Midbrain (tissue), 1 donor: ENCODE results near the gene DNM1L.

Experiments used
- DNase-seq: peaks from one replicate; lab custom pipeline; 2025; lab: John Stamatoyannopoulos, UW

DNM1L gene

GRCh38 chr12:32679091-32679919 lies at the start of gene DNM1L:
TSS of gene DNM1L (plus strand) at chr12:32679301. CDS start at chr12:32679364, 63 bp downstream.
- peak; percentile 97 for DNase-seq

GRCh38 chr12:32641287-32641901 lies 37.7 kb upstream of the DNM1L start:
- no peak for DNase-seq

- DNase-seq, result no peak
Observed at GRCh38 chr12:32644431-32644830, 34.7 kb upstream of the DNM1L start.

- DNase-seq, result no peak
Observed at GRCh38 chr12:32647275-32647674, 31.8 kb upstream of the DNM1L start.

- DNase-seq, result no peak
Observed at GRCh38 chr12:32650508-32650907, 28.6 kb upstream of the DNM1L start.

- DNase-seq, result no peak
Observed at GRCh38 chr12:32651151-32651955, 27.7 kb upstream of the DNM1L start.

GRCh38 chr12:32651956-32652210 lies 27.2 kb upstream of the DNM1L start:
- no peak for DNase-seq

GRCh38 chr12:32659908-32660440 lies 19.1 kb upstream of the DNM1L start:
- DNase-seq, result no peak

GRCh38 chr12:32661706-32662105 lies 17.4 kb upstream of the DNM1L start:
- no peak for DNase-seq

GRCh38 chr12:32662665-32663064 lies 16.4 kb upstream of the DNM1L start:
- DNase-seq, result no peak

GRCh38 chr12:32666018-32666417 lies 13.1 kb upstream of the DNM1L start:
- DNase-seq, result no peak

GRCh38 chr12:32669584-32669983 lies 9.5 kb upstream of the DNM1L start:
- no peak for DNase-seq

- peak; percentile 68 for DNase-seq
Observed at GRCh38 chr12:32671930-32672780, 6.9 kb upstream of the DNM1L start.

GRCh38 chr12:32679920-32680237 lies 778 bp downstream of the DNM1L start:
- DNase-seq, result peak; percentile 45

GRCh38 chr12:32680787-32681186 lies 1.7 kb downstream of the DNM1L start:
- no peak for DNase-seq

GRCh38 chr12:32681272-32681671 lies 2.2 kb downstream of the DNM1L start:
- DNase-seq, result no peak

GRCh38 chr12:32686340-32686739 lies 7.2 kb downstream of the DNM1L start:
- DNase-seq, result no peak

- no peak for DNase-seq
Observed at GRCh38 chr12:32688786-32689185, 9.7 kb downstream of the DNM1L start.

- DNase-seq, result no peak
Observed at GRCh38 chr12:32690927-32691326, 11.8 kb downstream of the DNM1L start.

- no peak for DNase-seq
Observed at GRCh38 chr12:32692358-32692757, 13.3 kb downstream of the DNM1L start.

- DNase-seq, result no peak
Observed at GRCh38 chr12:32693036-32693435, 13.9 kb downstream of the DNM1L start.

GRCh38 chr12:32695787-32696186 lies 16.7 kb downstream of the DNM1L start:
- no peak for DNase-seq
